Measurements from ENCODE around the gene ADAMTS12. TPM values are rescaled to one million over a fixed set of nuclear protein-coding genes. Genes with fewer than 3 reads are reported as not detected.

The ADAMTS12 gene
- total and polyA plus RNA-seq, 2 experiments from 2014 or later = 7.8 to 11.5 TPM

DNA sequence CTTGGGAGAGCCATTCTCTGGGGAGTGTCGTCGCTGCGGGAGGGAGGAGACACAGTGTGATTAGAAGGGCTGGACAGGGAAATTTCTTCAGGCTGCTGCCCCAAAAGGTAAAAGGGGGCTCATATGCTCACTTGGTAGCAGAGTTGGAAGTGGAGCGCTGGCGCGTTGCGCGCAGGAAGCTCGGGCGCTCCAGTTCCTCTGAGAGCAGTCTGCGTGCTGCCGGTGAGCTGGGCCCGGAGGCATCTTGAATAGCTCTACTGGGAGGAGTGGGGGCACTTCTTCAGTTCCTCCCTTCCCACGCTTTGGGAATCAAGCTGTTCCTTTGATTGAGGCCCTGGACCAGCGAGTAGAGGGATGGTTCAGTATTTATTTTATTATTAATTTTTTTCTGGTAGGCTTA lies 47.1 kb upstream of the ADAMTS12 start:
- Histone ChIP-seq H4K20me1 (ENCODE audit: insufficient read depth) (no peaks in the 10 kb centered on the region), H3K27me3 (replicated peaks; ENCODE audit: insufficient read depth) (peaks cover 71% of the 10 kb centered on the region), H3K9ac (no peak overlapping the region), H3K36me3 (ENCODE audit: low read depth) (no peaks in the 10 kb centered on the region), H3K9me2 (ENCODE audit: insufficient read depth) (no peaks in the 10 kb centered on the region), H3K27ac (no peak overlapping the region), H3K4me3 (no peak overlapping the region), H2AFZ (no peak overlapping the region), H3K9me3 (ENCODE audit: low read depth) (no peaks in the 10 kb centered on the region), H3F3A (ENCODE audit: insufficient read depth) (no peaks in the 10 kb centered on the region), H3K4me2 (ENCODE audit: unreplicated experiment) (no peak overlapping the region), H3K4me1 (ENCODE audit: insufficient read depth) (peaks cover 7% of the 10 kb centered on the region), H3K79me2 (ENCODE audit: insufficient read depth) (no peaks in the 10 kb centered on the region)
- in situ Hi-C loops (cut with MboI) = no loop called here
- DNase-seq = no peak
- no peak for TF ChIP-seq EZH2 (IDR thresholded peaks at IDR 0.05; ENCODE audit: insufficient read depth, poor library complexity, severe bottlenecking)
- no peak for TF ChIP-seq EZH2phosphoT487 (IDR thresholded peaks at IDR 0.05; ENCODE audit: insufficient read depth, low read depth)
- WGBS, 2 experiments (ENCODE audit: low coverage in 1 of 2, low lambda C conversion rate in 2 of 2, missing lambda C conversion rate in 2 of 2) = 21 to 27% methylated on average over 15 of the region's 15 CpGs

- H3K36me3 ChIP-seq (ENCODE audit: low read depth) = no peaks in the 10 kb centered on the region
- no peaks in the 10 kb centered on the region for H3K79me2 ChIP-seq (ENCODE audit: insufficient read depth)
- no peak for DNase-seq
- TF ChIP-seq EZH2 (IDR thresholded peaks at IDR 0.05; ENCODE audit: insufficient read depth, poor library complexity, severe bottlenecking) (peak; percentile 64), EZH2phosphoT487 (IDR thresholded peaks at IDR 0.05; ENCODE audit: insufficient read depth, low read depth) (no peak)
- H3K9me3 ChIP-seq (ENCODE audit: low read depth) = no peaks in the 10 kb centered on the region
- WGBS, 2 experiments (ENCODE audit: low coverage in 1 of 2, low lambda C conversion rate in 2 of 2, missing lambda C conversion rate in 2 of 2) = 12 to 17% methylated on average over 14 of the region's 14 CpGs
- H3K4me1 ChIP-seq (ENCODE audit: insufficient read depth) = peaks cover 7% of the 10 kb centered on the region
- H3K9me2 ChIP-seq (ENCODE audit: insufficient read depth) = no peaks in the 10 kb centered on the region
- H3F3A ChIP-seq (ENCODE audit: insufficient read depth) = no peaks in the 10 kb centered on the region
- no peak overlapping the region for H3K9ac ChIP-seq
- H3K4me3 ChIP-seq = no peak overlapping the region
- in situ Hi-C loops (cut with MboI) = no loop called here
- H4K20me1 ChIP-seq (ENCODE audit: insufficient read depth) = no peaks in the 10 kb centered on the region
- no peak overlapping the region for H3K4me2 ChIP-seq (ENCODE audit: unreplicated experiment)
- peaks cover 67% of the 10 kb centered on the region for H3K27me3 ChIP-seq (replicated peaks; ENCODE audit: insufficient read depth)
- no peak overlapping the region for H2AFZ ChIP-seq
- H3K27ac ChIP-seq = no peak overlapping the region
Measured at GRCh38 chr5:33938507-33938796, 46.7 kb upstream of the ADAMTS12 start.

DNA sequence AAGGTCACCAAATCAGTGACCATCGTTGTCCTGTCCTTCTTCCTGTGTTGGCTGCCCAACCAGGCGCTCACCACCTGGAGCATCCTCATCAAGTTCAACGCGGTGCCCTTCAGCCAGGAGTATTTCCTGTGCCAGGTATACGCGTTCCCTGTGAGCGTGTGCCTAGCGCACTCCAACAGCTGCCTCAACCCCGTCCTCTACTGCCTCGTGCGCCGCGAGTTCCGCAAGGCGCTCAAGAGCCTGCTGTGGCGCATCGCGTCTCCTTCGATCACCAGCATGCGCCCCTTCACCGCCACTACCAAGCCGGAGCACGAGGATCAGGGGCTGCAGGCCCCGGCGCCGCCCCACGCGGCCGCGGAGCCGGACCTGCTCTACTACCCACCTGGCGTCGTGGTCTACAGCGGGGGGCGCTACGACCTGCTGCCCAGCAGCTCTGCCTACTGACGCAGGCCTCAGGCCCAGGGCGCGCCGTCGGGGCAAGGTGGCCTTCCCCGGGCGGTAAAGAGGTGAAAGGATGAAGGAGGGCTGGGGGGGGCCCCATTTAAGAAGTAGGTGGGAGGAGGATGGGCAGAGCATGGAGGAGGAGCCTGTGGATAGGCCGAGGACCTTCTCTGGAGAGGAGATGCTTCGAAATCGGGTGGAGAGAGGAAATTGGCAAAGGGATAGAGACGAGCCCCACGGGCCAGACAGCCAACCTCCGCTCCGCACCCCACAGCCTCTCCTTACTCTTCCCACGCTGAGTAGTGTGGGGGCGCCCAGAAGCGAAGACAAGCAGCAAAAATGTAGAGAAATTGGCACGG lies 46.1 kb upstream of the ADAMTS12 start:
- 12 to 17% methylated on average over 49 to 54 of the region's 54 CpGs for WGBS, 2 experiments (ENCODE audit: low coverage in 1 of 2, low lambda C conversion rate in 2 of 2, missing lambda C conversion rate in 2 of 2)
- Histone ChIP-seq H3K9me3 (ENCODE audit: low read depth) (no peaks in the 10 kb centered on the region), H3K9me2 (ENCODE audit: insufficient read depth) (no peaks in the 10 kb centered on the region), H3K27me3 (replicated peaks; ENCODE audit: insufficient read depth) (peaks cover 62% of the 10 kb centered on the region), H3K36me3 (ENCODE audit: low read depth) (no peaks in the 10 kb centered on the region), H3K79me2 (ENCODE audit: insufficient read depth) (no peaks in the 10 kb centered on the region), H3K4me2 (ENCODE audit: unreplicated experiment) (no peak overlapping the region), H3K4me3 (no peak overlapping the region), H3K9ac (no peak overlapping the region), H3F3A (ENCODE audit: insufficient read depth) (no peaks in the 10 kb centered on the region), H4K20me1 (ENCODE audit: insufficient read depth) (no peaks in the 10 kb centered on the region), H3K4me1 (ENCODE audit: insufficient read depth) (peaks cover 7% of the 10 kb centered on the region), H2AFZ (no peak overlapping the region), H3K27ac (no peak overlapping the region)
- in situ Hi-C loops (cut with MboI) = no loop called here
- no peak for DNase-seq
- TF ChIP-seq EZH2 (IDR thresholded peaks at IDR 0.05; ENCODE audit: insufficient read depth, poor library complexity, severe bottlenecking) (no peak), EZH2phosphoT487 (IDR thresholded peaks at IDR 0.05; ENCODE audit: insufficient read depth, low read depth) (no peak)

- WGBS, 2 experiments (ENCODE audit: low coverage in 1 of 2, low lambda C conversion rate in 2 of 2, missing lambda C conversion rate in 2 of 2) = 18 to 22% methylated on average over 53 to 54 of the region's 54 CpGs
- no peak for DNase-seq
- Histone ChIP-seq H3K27me3 (replicated peaks; ENCODE audit: insufficient read depth) (peaks cover 54% of the 10 kb centered on the region), H3K36me3 (ENCODE audit: low read depth) (no peaks in the 10 kb centered on the region), H2AFZ (no peak overlapping the region), H3F3A (ENCODE audit: insufficient read depth) (no peaks in the 10 kb centered on the region), H3K4me1 (ENCODE audit: insufficient read depth) (peaks cover 7% of the 10 kb centered on the region), H3K4me2 (ENCODE audit: unreplicated experiment) (no peak overlapping the region), H3K4me3 (no peak overlapping the region), H3K79me2 (ENCODE audit: insufficient read depth) (no peaks in the 10 kb centered on the region), H4K20me1 (ENCODE audit: insufficient read depth) (no peaks in the 10 kb centered on the region), H3K9me3 (ENCODE audit: low read depth) (no peaks in the 10 kb centered on the region), H3K9ac (no peak overlapping the region), H3K27ac (no peak overlapping the region), H3K9me2 (ENCODE audit: insufficient read depth) (no peaks in the 10 kb centered on the region)
- TF ChIP-seq EZH2 (IDR thresholded peaks at IDR 0.05; ENCODE audit: insufficient read depth, poor library complexity, severe bottlenecking) (peak; percentile 45), EZH2phosphoT487 (IDR thresholded peaks at IDR 0.05; ENCODE audit: insufficient read depth, low read depth) (no peak)
- in situ Hi-C loops (cut with MboI) = no loop called here
Measured at GRCh38 chr5:33937017-33937706, 45.4 kb upstream of the ADAMTS12 start.

Data from GM23248 (cell line).